Rectal smooth muscle tissue (tissue), 1 donor: ENCODE results near the gene FGFBP2.

ENCODE experiments used
- H3K27ac ChIP-seq: one replicate; pipeline ENCODE4 v1.7.0; 2013; ENCODE audit warnings: low read depth, low read length, inconsistent platforms
- H3K27me3 ChIP-seq: one replicate; pipeline ENCODE4 v1.7.0; 2013; ENCODE audit warnings: low read length; ENCODE audit not compliant: control insufficient read depth, insufficient read depth
- H3K36me3 ChIP-seq: one replicate; pipeline ENCODE4 v1.7.0; 2013; ENCODE audit warnings: low read length; ENCODE audit not compliant: control insufficient read depth, insufficient read depth
- H3K4me1 ChIP-seq: one replicate; pipeline ENCODE4 v1.7.0; 2013; ENCODE audit warnings: low read length; ENCODE audit not compliant: control insufficient read depth, insufficient read depth
- H3K4me3 ChIP-seq: one replicate; pipeline ENCODE4 v1.7.0; 2013; ENCODE audit warnings: low read length
- H3K9ac ChIP-seq: one replicate; pipeline ENCODE4 v1.7.0; 2013; ENCODE audit warnings: low read length

Gene FGFBP2

DNA sequence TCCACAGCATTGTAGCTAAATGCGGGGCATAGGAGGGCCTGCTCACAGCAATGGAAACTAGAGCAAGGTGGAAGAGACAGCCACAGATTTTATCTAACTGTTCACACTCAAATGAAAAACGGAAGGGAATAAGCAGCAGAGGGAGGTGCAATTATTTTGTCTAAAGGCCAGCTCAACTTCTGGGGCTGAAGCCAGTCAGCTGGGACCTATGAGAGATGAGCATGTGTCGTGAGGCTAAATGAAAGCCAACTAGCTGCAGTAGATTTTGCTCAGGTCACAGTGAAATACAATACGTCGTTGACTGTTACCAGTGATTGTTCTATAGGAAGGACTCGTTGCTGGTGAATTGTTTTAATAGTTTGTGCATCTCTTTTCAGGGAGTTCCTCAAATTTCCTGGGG is 26.4 kb upstream of the FGFBP2 start:
- Histone ChIP-seq H3K4me1 (no peaks in the 10 kb centered on the region), H3K9ac (no peak overlapping the region), H3K27me3 (no peaks in the 10 kb centered on the region), H3K36me3 (no peaks in the 10 kb centered on the region), H3K27ac (no peak overlapping the region), H3K4me3 (no peak overlapping the region)

DNA sequence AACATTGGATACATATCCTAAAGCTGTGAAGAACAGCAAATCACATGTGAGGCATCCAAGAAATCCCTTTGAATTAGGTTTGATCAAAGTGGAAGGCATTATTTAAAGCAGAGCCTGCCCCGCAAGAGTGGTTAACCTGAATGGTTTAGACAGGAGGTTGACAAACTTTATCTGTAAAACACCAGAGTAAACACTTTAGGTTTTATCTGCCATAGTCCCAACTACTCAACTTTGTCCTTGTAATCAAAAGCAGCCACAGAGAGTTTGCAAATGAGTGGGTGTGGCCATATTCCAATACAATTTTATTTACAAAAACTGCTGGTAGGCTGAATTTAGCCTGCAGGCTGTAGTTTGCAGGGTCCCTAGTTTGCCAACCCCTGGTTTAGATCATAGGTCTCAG is 25.2 kb upstream of the FGFBP2 start:
- Histone ChIP-seq H3K4me3 (no peak overlapping the region), H3K9ac (no peak overlapping the region), H3K36me3 (no peaks in the 10 kb centered on the region), H3K27me3 (no peaks in the 10 kb centered on the region), H3K27ac (no peak overlapping the region), H3K4me1 (no peaks in the 10 kb centered on the region)

DNA sequence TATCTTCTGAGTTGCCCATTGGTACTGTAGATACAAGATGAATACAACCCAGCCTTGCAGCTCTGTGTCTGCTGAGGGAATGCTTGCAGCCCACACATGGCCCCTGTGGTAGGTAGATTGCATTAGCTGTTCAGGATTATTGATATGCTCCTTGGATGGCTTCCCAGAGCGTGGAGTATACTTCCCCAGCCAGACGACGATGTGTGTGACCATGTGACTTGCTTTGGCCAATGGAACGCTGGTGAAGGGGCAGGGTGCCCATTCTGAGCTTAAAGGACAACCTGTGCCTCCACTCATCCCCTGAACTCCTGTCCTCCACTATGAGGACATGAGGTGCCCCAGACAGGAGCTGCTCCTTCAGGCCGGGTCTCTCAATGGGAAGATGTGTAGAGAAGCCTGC is 23.9 kb upstream of the FGFBP2 start:
- H3K4me1 ChIP-seq, result no peaks in the 10 kb centered on the region
- no peak overlapping the region for H3K4me3 ChIP-seq
- H3K9ac ChIP-seq, result no peak overlapping the region
- no peaks in the 10 kb centered on the region for H3K27me3 ChIP-seq
- H3K27ac ChIP-seq, result no peak overlapping the region
- H3K36me3 ChIP-seq, result no peaks in the 10 kb centered on the region

DNA sequence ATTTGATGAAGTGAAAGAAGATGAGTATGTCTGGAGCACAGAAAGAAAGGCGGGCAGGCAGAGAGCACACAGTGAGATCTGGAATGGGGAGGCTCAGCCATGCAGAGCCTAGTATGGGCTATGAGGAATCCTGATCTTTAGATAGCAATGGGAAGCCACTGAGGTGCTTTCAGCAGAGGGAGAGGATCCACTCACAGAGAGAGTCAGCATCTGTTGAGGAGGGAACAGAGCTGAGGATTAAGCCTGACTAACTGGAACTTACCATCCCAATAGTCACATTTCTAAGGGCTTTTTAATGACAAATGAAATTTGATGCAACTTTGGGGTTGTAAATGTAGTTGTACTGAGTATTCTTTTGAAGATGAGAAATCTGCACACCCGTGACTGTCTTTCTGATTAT is 20.6 kb upstream of the FGFBP2 start:
- Histone ChIP-seq H3K27me3 (no peaks in the 10 kb centered on the region), H3K9ac (no peak overlapping the region), H3K27ac (no peak overlapping the region), H3K4me1 (no peaks in the 10 kb centered on the region), H3K36me3 (no peaks in the 10 kb centered on the region), H3K4me3 (no peak overlapping the region)

DNA sequence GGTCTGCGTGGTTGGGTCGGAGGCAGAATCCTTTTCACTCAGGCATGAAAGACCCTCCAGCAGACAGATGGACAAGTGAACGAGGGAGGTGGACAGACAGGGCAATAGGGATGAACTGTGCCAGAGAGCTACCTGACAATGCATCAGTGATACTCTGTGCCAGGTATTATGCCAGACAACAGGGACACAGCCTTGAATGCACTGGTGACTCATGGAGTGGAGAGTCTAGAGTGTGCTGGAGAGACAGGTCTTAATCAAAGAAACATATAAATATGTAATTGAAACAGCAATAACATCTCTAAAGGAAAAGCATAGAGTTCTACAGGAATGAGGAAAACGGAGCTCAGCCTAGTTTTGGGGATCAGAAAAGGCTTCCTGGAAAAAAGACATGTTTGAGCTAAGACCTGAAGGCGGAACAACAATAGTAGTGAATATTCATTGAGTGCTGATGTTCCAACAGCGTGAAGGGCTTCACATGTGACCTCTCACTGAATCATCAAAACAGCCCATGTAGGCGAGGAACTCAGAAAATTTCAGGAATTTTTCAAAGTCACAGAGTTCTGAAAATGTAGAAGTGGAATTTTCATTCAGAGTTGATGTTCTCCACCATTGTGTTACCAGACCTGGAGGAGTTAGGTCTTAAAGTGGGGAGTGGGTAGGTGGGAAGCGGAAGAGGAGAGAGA is 20.0 kb upstream of the FGFBP2 start:
- Histone ChIP-seq H3K36me3 (no peaks in the 10 kb centered on the region), H3K27me3 (no peaks in the 10 kb centered on the region), H3K27ac (no peak overlapping the region)

DNA sequence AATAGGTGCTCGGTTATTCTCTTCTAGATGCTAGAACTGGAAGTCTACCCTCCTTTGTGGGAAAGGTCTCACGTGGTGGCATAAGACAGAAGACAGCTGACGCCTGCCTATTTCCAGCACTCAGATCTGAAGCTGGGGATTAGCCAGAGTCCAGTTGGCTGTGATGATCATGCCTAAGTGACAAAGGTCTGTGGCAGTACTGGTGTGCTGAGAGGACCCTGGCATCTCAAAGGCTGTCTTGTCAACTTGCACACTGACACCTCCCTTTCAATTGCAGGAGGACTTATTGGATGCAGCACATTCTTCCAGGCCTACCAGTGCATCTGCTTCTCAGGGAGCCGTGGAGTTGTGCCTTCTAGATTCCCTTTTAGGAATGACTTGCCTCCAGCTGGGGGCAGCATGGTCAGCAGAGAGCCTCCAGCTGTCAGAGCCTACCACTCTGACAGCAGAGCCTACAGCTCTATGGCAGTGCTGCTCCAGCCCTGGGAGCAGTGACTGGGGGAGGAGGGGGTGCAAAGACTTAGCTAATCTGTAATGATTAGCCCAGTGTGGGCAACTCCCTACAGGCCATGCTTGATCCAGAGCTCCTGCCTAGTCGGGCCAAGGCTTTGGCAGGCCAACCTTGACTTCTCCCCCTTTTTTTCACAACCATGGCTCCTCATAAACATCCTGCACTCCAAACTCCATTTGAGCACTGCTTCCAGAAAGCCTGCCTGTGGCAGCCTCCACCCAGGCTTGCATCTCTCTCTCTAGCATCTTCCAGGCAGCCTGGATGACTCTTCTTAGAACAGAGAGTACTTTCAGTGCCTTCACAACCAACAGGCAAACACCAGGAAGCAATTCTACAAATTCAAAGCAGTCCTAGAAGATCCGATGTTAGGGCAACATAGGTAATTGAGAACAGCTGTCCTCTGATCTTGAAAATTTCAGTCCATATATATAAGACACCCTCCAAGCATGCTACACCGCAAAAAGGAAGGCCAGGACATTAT is 13.8 kb upstream of the FGFBP2 start:
- Histone ChIP-seq H3K36me3 (no peaks in the 10 kb centered on the region), H3K4me3 (no peak overlapping the region), H3K4me1 (no peaks in the 10 kb centered on the region), H3K27me3 (peaks cover 2% of the 10 kb centered on the region), H3K27ac (no peak overlapping the region), H3K9ac (no peak overlapping the region)

More for the DNA sequence above, 20.0 kb upstream of the FGFBP2 start:
- no peaks in the 10 kb centered on the region for H3K4me1 ChIP-seq
- H3K4me3 ChIP-seq, result no peak overlapping the region
- no peak overlapping the region for H3K9ac ChIP-seq

DNA sequence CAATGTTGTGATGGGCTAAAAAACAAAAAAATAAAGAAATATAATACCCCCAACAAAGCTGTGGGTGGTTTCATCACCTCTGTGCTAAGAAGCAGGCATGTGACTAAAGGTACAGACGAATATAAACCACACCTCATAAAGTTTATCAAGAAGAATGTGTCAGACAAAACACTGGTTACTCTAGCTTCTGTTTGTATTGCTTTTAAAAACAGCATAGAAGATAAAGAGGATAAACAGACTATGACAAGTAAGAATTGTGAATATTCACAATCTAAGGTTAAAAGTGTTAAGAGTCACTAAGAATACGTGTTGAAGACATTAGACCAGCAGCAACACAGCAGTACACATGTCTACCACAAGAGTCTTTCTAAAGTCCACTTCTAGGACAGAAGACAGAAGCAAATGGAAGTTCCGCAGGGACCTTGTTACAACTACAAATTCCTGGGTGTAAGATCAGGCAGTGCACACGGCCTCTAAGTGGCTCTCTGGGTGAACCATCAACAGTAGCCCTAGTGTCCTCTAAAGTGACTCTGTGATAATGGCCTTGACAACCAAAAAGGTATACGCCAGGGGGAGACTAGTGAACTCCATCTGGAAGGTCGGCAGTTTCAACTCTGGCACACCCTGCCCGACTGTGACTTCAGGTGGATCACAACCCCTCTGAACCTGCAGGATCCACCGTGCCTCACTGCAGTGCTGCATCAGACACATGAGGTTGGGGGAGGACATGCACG is 8.3 kb upstream of the FGFBP2 start:
- H3K4me1 ChIP-seq, result no peaks in the 10 kb centered on the region
- H3K36me3 ChIP-seq, result no peaks in the 10 kb centered on the region

DNA sequence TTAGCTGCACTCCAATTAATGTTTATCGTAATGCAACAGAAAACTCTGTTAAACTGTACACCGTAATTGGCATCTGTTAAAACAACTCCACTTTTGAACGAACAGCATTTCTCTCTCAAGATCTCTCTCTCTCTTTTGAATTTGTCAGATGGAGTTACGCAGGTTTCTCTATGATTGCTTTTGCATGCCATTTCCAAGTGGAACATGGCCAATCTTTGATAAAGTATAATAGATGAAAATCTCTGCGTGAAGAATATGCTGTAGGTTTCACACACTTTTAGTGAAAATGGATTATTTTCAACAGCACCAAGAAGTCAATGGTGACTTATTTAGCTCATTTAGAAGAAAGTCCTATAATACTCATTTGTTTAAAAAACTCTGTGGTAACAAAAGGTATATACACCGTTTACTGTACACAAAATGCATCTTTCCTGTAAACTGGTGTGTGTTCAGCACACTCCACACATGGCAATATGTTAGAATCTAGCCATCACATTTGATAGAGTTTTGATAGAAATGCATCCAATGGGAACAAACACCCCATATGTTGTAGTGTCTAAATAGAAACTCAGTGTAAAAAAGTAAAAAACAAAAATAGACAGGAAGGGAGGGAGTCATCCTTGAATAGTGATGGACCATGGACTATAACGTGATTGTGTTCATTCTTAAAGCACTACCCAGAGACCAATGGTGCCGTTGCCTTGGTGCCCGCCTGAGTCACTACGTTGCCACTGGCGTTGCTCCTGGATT is 5.8 kb upstream of the FGFBP2 start:
- H3K27ac ChIP-seq, result no peak overlapping the region
- H3K4me1 ChIP-seq, result no peaks in the 10 kb centered on the region
- peaks cover 2% of the 10 kb centered on the region for H3K27me3 ChIP-seq
- H3K36me3 ChIP-seq, result no peaks in the 10 kb centered on the region
- H3K9ac ChIP-seq, result no peak overlapping the region
- H3K4me3 ChIP-seq, result no peak overlapping the region

More for the DNA sequence above, 8.3 kb upstream of the FGFBP2 start:
- H3K9ac ChIP-seq, result no peak overlapping the region
- H3K4me3 ChIP-seq, result no peak overlapping the region
- H3K27ac ChIP-seq, result no peak overlapping the region
- H3K27me3 ChIP-seq, result peaks cover 2% of the 10 kb centered on the region

DNA sequence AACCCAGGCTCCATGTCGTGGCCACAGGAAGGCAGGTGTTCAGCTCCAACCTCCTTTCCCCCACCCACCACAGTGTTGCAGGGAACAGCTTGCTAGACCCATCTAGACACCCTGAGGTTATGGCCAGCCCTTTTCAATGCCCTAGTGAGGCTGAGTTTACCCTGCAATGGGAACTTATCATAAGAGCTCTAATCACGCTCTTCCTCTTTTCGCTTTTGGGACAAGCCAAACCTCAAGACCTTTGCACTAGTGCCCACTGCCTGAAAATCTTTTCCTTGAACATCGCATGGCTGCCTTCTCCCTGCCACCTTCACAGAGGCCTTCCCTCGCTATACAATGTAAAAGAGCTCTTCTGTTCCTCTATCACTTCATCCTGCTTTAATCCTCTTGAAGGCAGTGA is 2.4 kb upstream of the FGFBP2 start:
- Histone ChIP-seq H3K27me3 (no peaks in the 10 kb centered on the region), H3K36me3 (no peaks in the 10 kb centered on the region), H3K9ac (no peak overlapping the region), H3K27ac (no peak overlapping the region), H3K4me1 (peaks cover 2% of the 10 kb centered on the region), H3K4me3 (no peak overlapping the region)

DNA sequence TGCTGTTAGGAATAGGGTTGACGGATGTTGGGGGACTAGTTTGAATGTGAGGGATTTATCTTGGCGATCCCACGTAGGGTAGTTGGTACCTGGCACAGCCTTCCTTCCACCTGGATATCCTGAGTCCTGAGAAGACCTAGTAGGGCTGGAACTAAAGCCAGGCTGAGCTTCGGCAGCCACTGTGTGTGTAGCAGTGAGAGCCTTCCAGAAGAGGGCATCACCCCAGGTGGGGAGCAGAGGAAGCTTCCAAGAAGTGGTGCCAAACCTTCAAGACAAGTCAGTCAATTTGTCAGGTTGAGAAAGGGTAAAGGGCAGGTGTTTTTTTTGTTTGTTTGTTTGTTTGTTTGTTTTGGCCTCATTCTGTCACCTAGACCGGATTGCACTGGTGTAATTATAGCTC is 1.2 kb upstream of the FGFBP2 start:
- Histone ChIP-seq H3K27ac (no peak overlapping the region), H3K4me1 (peaks cover 2% of the 10 kb centered on the region), H3K27me3 (no peaks in the 10 kb centered on the region), H3K9ac (no peak overlapping the region), H3K36me3 (no peaks in the 10 kb centered on the region), H3K4me3 (no peak overlapping the region)

DNA sequence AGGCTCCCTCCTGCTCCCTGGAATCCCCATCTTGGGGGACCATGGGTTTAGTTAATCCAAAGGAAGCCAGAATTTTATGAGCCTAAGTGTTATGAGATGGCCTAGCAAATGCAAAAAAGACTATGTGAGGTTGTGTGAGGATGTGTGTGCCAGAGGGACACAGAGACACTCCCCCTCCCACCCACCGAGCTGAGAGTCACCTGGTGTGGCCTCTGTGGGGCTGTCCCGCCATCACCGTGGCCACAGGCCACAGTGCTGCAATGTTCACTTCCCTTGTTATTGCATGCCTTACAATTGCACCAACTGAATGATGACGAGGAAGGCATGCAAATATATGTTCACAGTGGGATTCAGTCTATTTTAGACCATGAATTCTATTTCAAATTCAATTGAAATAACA is 601 bp upstream of the FGFBP2 start:
- Histone ChIP-seq H3K36me3 (no peaks in the 10 kb centered on the region), H3K27ac (no peak overlapping the region), H3K4me1 (peaks cover 2% of the 10 kb centered on the region), H3K4me3 (no peak overlapping the region), H3K9ac (no peak overlapping the region), H3K27me3 (no peaks in the 10 kb centered on the region)
